Omental fat pad (tissue), 4 donors: Measurements from ENCODE around the gene RAPGEF4. TPM values are rescaled to one million over a fixed set of nuclear protein-coding genes. Genes with fewer than 3 reads are reported as not detected.

Experiments used
- ATAC-seq: fragments of 150-250 bp; one replicate; pipeline ENCODE4 v1.9.1; 2016; ENCODE audit warnings: mild to moderate bottlenecking, moderate library complexity; ENCODE audit not compliant: low FRiP score
- DNase-seq: peaks from one replicate; pipeline ENCODE4 v3.0.0-alpha.2; 2019; ENCODE audit warnings: low spot score
- total RNA-seq, 4 donors: library from RNA; depleted of rRNA; stranded (reverse); fragments of >200 nt; gene quantifications; one replicate each; pipeline ENCODE4 v1.1.0, GENCODE V29; 2016
- TF ChIP-seq, protein P1 (sequence below), 3 donors: fragments of 450-650 bp; IDR thresholded peaks; one replicate each; pipeline ENCODE4 v1.5.1; 2016 to 2017; ENCODE audit warnings: antibody characterized with exemption in 3 of 3, mild to moderate bottlenecking in 3 of 3, moderate library complexity in 2 of 3

Gene RAPGEF4
- total RNA-seq, 4 donors from 2014 or later: 11.7 to 25.6 (median 20.0) TPM

- ATAC-seq (no peak), DNase-seq (no peak)
- TF ChIP-seq, protein P1, sequence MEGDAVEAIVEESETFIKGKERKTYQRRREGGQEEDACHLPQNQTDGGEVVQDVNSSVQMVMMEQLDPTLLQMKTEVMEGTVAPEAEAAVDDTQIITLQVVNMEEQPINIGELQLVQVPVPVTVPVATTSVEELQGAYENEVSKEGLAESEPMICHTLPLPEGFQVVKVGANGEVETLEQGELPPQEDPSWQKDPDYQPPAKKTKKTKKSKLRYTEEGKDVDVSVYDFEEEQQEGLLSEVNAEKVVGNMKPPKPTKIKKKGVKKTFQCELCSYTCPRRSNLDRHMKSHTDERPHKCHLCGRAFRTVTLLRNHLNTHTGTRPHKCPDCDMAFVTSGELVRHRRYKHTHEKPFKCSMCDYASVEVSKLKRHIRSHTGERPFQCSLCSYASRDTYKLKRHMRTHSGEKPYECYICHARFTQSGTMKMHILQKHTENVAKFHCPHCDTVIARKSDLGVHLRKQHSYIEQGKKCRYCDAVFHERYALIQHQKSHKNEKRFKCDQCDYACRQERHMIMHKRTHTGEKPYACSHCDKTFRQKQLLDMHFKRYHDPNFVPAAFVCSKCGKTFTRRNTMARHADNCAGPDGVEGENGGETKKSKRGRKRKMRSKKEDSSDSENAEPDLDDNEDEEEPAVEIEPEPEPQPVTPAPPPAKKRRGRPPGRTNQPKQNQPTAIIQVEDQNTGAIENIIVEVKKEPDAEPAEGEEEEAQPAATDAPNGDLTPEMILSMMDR (IDR thresholded peaks at IDR 0.05): no peak
Measured at GRCh38 chr2:172804423-172804822, 68.8 kb downstream of the RAPGEF4 start.

GRCh38 chr2:172806493-172806892 is 70.8 kb downstream of the RAPGEF4 start:
- peak; percentile 49 for ATAC-seq
- TF ChIP-seq, protein P1 (IDR thresholded peaks at IDR 0.05): peak in 2 of 3 donors; percentile 71 to 88

GRCh38 chr2:172806996-172807395 is 71.4 kb downstream of the RAPGEF4 start:
- no peak for DNase-seq
- ATAC-seq: no peak
- TF ChIP-seq, protein P1 (IDR thresholded peaks at IDR 0.05): no peak

More at GRCh38 chr2:172806493-172806892, 70.8 kb downstream of the RAPGEF4 start:
- DNase-seq: no peak

DNA sequence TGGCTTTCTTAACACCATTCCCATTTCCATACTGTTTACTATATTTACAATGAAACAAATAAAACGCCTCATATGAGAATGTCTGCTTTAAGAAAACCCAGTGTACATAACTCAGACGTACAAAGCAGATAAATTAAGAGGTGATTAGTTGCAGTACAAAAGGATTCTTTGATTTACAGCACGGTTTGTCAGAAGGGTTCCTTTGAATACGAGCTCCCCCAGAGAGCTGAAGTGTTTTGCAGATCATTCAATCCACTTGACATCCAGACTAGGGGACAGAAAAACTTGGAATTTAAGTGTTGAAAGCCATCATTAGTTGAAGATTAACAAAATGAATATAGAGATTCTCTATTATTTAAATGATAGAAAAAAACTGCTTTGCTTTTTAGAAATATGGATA is 72.5 kb downstream of the RAPGEF4 start:
- DNase-seq (no peak), ATAC-seq (no peak)
- TF ChIP-seq, protein P1 (IDR thresholded peaks at IDR 0.05): no peak

- ATAC-seq (no peak), DNase-seq (no peak)
- TF ChIP-seq, protein P1 (IDR thresholded peaks at IDR 0.05): no peak
Measured at GRCh38 chr2:172811027-172811426, 75.4 kb downstream of the RAPGEF4 start.

- no peak for DNase-seq
- TF ChIP-seq, protein P1 (IDR thresholded peaks at IDR 0.05): no peak
- ATAC-seq: no peak
Measured at GRCh38 chr2:172812158-172812744, 76.6 kb downstream of the RAPGEF4 start.

GRCh38 chr2:172813314-172813888 is 77.8 kb downstream of the RAPGEF4 start:
- ATAC-seq (no peak), DNase-seq (no peak)
- TF ChIP-seq, protein P1 (IDR thresholded peaks at IDR 0.05): no peak
